ENCODE measurements around the gene TOMM22. TPM values are rescaled to one million over a fixed set of nuclear protein-coding genes. Genes with fewer than 3 reads are reported as not detected.

Gene TOMM22
- total RNA-seq, 4 donors from 2014 or later = 25.7 to 36.8 (median 32.2) TPM

DNA sequence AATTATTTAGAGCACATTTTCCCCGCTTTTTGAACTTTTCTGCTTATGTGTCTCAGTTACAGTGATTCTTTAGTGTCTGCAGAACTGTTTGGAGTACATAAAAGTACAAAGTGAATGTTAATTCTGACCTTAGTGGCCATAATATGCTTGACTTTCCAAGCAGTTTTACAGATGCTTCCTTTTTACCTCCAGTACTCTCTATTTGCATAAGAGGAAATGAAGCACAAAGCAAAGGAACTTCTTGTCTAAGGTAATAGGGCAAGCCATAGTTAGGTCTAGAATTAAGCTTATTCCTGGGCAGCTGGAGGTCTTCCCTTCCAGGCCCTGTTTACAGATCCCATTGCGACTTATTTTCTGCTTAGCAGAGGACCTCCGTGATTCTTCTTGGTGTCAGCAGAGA is 27.5 kb downstream of the TOMM22 start:
- H3K27ac ChIP-seq (replicated peaks in 1 of 4) = no peak overlapping the region
- no peaks in the 10 kb centered on the region for H3K9me3 ChIP-seq
- no peak for DNase-seq (ENCODE audit: extremely low spot score)
- H3K36me3 ChIP-seq = peaks cover 0 to 28% (median 14%) of the 10 kb centered on the region in 4 donors
- no peak overlapping the region for H3K4me3 ChIP-seq
- H3K4me1 ChIP-seq = peaks cover 44 to 73% (median 57%) of the 10 kb centered on the region in 4 donors
- 75% methylated on average over 3 of the region's 3 CpGs for WGBS
- H3K27me3 ChIP-seq = no peaks in the 10 kb centered on the region
- intact Hi-C loops (cut with DNase I) = no loop called here
- TF ChIP-seq EP300 (IDR thresholded peaks at IDR 0.05) (no peak), POLR2A (IDR thresholded peaks at IDR 0.05; ENCODE audit: low read depth) (no peak), POLR2AphosphoS5 (IDR thresholded peaks at IDR 0.05) (no peak)
- TF ChIP-seq, protein P1, sequence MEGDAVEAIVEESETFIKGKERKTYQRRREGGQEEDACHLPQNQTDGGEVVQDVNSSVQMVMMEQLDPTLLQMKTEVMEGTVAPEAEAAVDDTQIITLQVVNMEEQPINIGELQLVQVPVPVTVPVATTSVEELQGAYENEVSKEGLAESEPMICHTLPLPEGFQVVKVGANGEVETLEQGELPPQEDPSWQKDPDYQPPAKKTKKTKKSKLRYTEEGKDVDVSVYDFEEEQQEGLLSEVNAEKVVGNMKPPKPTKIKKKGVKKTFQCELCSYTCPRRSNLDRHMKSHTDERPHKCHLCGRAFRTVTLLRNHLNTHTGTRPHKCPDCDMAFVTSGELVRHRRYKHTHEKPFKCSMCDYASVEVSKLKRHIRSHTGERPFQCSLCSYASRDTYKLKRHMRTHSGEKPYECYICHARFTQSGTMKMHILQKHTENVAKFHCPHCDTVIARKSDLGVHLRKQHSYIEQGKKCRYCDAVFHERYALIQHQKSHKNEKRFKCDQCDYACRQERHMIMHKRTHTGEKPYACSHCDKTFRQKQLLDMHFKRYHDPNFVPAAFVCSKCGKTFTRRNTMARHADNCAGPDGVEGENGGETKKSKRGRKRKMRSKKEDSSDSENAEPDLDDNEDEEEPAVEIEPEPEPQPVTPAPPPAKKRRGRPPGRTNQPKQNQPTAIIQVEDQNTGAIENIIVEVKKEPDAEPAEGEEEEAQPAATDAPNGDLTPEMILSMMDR (IDR thresholded peaks at IDR 0.05) = no peak

DNA sequence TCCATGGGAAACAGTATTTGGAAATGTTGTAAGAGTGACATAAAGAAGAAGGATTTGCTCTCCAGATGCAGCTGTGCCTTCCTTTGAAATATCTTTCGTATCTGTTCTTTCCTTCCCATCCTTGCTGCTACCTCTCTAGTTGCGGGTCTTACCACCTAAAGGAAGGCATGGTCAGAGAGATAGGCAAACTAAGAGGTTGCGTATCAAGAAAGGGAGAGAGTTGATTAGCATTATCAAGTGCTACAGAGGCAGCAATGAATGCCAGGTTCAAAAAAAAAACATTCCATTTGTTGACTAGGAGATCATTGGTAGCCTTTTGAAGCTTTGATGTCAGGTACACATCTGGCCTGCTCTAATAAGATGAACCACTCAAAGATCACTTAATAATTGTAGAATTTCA is 28.6 kb downstream of the TOMM22 start:
- no peak for DNase-seq (ENCODE audit: extremely low spot score)
- peaks cover 0 to 34% (median 18%) of the 10 kb centered on the region in 4 donors for H3K36me3 ChIP-seq
- intact Hi-C loops (cut with DNase I) = no loop called here
- no peak overlapping the region for H3K4me3 ChIP-seq
- H3K9me3 ChIP-seq = no peaks in the 10 kb centered on the region
- TF ChIP-seq EP300 (IDR thresholded peaks at IDR 0.05) = no peak
- no peak for TF ChIP-seq POLR2A (IDR thresholded peaks at IDR 0.05; ENCODE audit: low read depth)
- TF ChIP-seq, protein P1 (IDR thresholded peaks at IDR 0.05) = no peak
- TF ChIP-seq POLR2AphosphoS5 (IDR thresholded peaks at IDR 0.05) = no peak
- H3K27ac ChIP-seq (replicated peaks in 1 of 4) = no peak overlapping the region
- WGBS = 93% methylated on average over 3 of the region's 3 CpGs
- no peaks in the 10 kb centered on the region for H3K27me3 ChIP-seq
- H3K4me1 ChIP-seq = peaks cover 46 to 74% (median 56%) of the 10 kb centered on the region in 4 donors

DNA sequence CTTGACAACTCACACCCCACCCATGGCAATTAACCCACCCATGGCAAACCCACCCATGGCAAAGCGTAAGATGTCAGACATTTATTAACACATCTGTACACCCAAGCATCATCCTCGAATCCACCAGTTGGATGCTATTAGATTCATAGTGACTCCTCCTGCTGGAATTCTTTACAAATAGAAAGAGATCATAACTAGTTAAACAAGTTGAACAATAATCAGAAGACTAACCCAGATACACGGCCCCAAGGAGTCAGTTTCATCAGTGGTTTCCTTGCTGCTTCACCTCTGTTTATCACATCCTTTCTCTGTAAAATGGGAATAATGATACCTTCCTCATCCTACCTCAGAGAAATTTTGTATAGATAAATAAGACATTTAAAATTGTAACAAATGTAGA is 29.1 kb downstream of the TOMM22 start:
- H3K4me1 ChIP-seq = peaks cover 46 to 77% (median 58%) of the 10 kb centered on the region in 4 donors
- no peaks in the 10 kb centered on the region for H3K27me3 ChIP-seq
- no peak overlapping the region for H3K4me3 ChIP-seq
- no peak for DNase-seq (ENCODE audit: extremely low spot score)
- intact Hi-C loops (cut with DNase I) = no loop called here
- no peaks in the 10 kb centered on the region for H3K9me3 ChIP-seq
- peaks cover 0 to 39% (median 23%) of the 10 kb centered on the region in 4 donors for H3K36me3 ChIP-seq
- no peak overlapping the region for H3K27ac ChIP-seq (replicated peaks in 1 of 4)
- 82% methylated on average over 3 of the region's 3 CpGs for WGBS
- TF ChIP-seq POLR2A (IDR thresholded peaks at IDR 0.05; ENCODE audit: low read depth) = no peak
- TF ChIP-seq POLR2AphosphoS5 (IDR thresholded peaks at IDR 0.05) = no peak
- TF ChIP-seq, protein P1 (IDR thresholded peaks at IDR 0.05) = no peak

DNA sequence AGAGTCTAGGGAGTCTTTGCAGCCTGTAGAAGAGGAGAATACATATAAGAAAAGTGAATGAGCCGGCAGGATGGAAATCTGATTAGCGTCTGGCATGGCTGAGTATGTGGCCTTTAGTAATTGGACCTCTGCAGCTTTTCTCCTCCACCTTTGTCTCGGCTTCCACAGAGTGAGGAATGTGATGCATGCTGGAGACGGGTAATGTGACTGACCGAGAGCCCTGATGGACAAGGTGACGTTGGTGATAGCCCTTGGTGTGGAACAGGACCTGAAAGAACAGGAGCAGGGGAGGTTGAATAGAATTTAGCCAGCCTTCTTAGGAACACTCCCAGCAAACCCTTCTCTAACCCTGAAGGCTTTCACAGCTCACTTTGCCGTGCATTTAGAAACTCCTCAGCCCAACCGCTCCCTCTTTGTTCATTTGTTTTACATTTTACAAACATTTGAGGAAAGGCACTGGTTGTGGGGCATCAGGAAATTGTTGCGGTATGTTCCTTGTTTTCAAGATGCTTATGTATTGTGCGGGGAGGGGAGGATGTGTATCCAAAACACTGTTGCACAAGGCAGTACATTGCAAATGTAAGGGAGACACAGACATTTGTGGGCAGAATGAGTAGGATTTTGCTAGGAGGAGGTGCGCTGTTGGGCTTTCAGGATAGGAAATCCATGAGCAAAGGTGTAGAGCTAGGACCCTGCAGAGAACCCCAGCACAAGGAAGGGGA is 30.9 kb downstream of the TOMM22 start:
- H3K9me3 ChIP-seq = no peaks in the 10 kb centered on the region
- H3K27ac ChIP-seq (replicated peaks in 1 of 4) = no peak overlapping the region
- peaks cover 37 to 72% (median 49%) of the 10 kb centered on the region in 4 donors for H3K4me1 ChIP-seq
- peaks cover 15 to 57% (median 41%) of the 10 kb centered on the region in 4 donors for H3K36me3 ChIP-seq
- H3K4me3 ChIP-seq = no peak overlapping the region
- DNase-seq (ENCODE audit: extremely low spot score) = no peak
- intact Hi-C loops (cut with DNase I) = no loop called here
- no peak for TF ChIP-seq POLR2A (IDR thresholded peaks at IDR 0.05; ENCODE audit: low read depth)
- no peak for TF ChIP-seq EP300 (IDR thresholded peaks at IDR 0.05)
- TF ChIP-seq POLR2AphosphoS5 (IDR thresholded peaks at IDR 0.05) = no peak
- TF ChIP-seq, protein P1 (IDR thresholded peaks at IDR 0.05) = no peak
- no peaks in the 10 kb centered on the region for H3K27me3 ChIP-seq
- WGBS = 81% methylated on average over 11 of the region's 11 CpGs

Data from esophagus muscularis mucosa (tissue), 4 donors.